Mucosa of rectum (tissue), 2 donors: Measurements from ENCODE around the gene SLC6A4.

Experiments
- H3K27ac ChIP-seq, 2 donors: one replicate each; pipeline ENCODE4 v1.7.0; 2013; ENCODE audit warnings: inconsistent platforms in 2 of 2, low read depth in 2 of 2, low read length in 2 of 2
- H3K27me3 ChIP-seq, 2 donors: one replicate each; pipeline ENCODE4 v1.7.0; 2013; ENCODE audit warnings: low read length in 2 of 2; ENCODE audit not compliant: control insufficient read depth in 2 of 2, insufficient read depth in 2 of 2
- H3K36me3 ChIP-seq, 2 donors: one replicate each; pipeline ENCODE4 v1.7.0; 2013; ENCODE audit warnings: low read length in 2 of 2; ENCODE audit not compliant: control insufficient read depth in 2 of 2, insufficient read depth in 2 of 2
- H3K4me1 ChIP-seq, 2 donors: one replicate each; pipeline ENCODE4 v1.7.0; 2013; ENCODE audit warnings: low read length in 2 of 2, mild to moderate bottlenecking in 1 of 2; ENCODE audit not compliant: control insufficient read depth in 2 of 2, insufficient read depth in 2 of 2
- H3K4me3 ChIP-seq, 2 donors: one replicate each; pipeline ENCODE4 v1.7.0; 2013; ENCODE audit warnings: low read length in 2 of 2
- H3K9ac ChIP-seq, 2 donors: one replicate each; pipeline ENCODE4 v1.7.0; 2013; ENCODE audit warnings: low read length in 2 of 2, low read depth in 1 of 2, mild to moderate bottlenecking in 1 of 2
- H3K9me3 ChIP-seq, 2 donors: one replicate each; pipeline ENCODE4 v1.7.0; 2013; ENCODE audit warnings: low read length in 2 of 2; ENCODE audit not compliant: control insufficient read depth in 2 of 2
- donor health status: healthy.
- donor health status: Normal muscosa, but diverticular disease.

SLC6A4 gene

GRCh38 chr17:30222721-30223175 is 12.7 kb downstream of the SLC6A4 start:
- H3K27me3 ChIP-seq: no peaks in the 10 kb centered on the region
- no peak overlapping the region for H3K9ac ChIP-seq
- H3K4me1 ChIP-seq: peaks cover 2 to 8% of the 10 kb centered on the region in 2 donors
- no peak overlapping the region for H3K4me3 ChIP-seq
- no peaks in the 10 kb centered on the region for H3K36me3 ChIP-seq
- H3K9me3 ChIP-seq: no peaks in the 10 kb centered on the region
- H3K27ac ChIP-seq: no peak overlapping the region

GRCh38 chr17:30222251-30222650 is 13.2 kb downstream of the SLC6A4 start:
- Histone ChIP-seq H3K9ac (no peak overlapping the region), H3K4me3 (no peak overlapping the region), H3K4me1 (peaks cover 2 to 8% of the 10 kb centered on the region in 2 donors), H3K36me3 (no peaks in the 10 kb centered on the region), H3K27ac (no peak overlapping the region), H3K9me3 (no peaks in the 10 kb centered on the region), H3K27me3 (no peaks in the 10 kb centered on the region)

GRCh38 chr17:30221346-30221745 is 14.2 kb downstream of the SLC6A4 start:
- peaks cover 2 to 8% of the 10 kb centered on the region in 2 donors for H3K4me1 ChIP-seq
- H3K9ac ChIP-seq: no peak overlapping the region
- no peak overlapping the region for H3K4me3 ChIP-seq
- no peaks in the 10 kb centered on the region for H3K27me3 ChIP-seq
- no peaks in the 10 kb centered on the region for H3K36me3 ChIP-seq
- H3K9me3 ChIP-seq: no peaks in the 10 kb centered on the region
- no peak overlapping the region for H3K27ac ChIP-seq

- Histone ChIP-seq H3K36me3 (no peaks in the 10 kb centered on the region), H3K4me1 (peaks cover 2 to 8% of the 10 kb centered on the region in 2 donors), H3K9ac (no peak overlapping the region), H3K9me3 (no peaks in the 10 kb centered on the region), H3K27ac (no peak overlapping the region), H3K27me3 (no peaks in the 10 kb centered on the region), H3K4me3 (no peak overlapping the region)
Observed at GRCh38 chr17:30220414-30220813, 15.1 kb downstream of the SLC6A4 start.

- Histone ChIP-seq H3K9me3 (no peaks in the 10 kb centered on the region), H3K27ac (no peak overlapping the region), H3K36me3 (no peaks in the 10 kb centered on the region), H3K9ac (no peak overlapping the region), H3K27me3 (no peaks in the 10 kb centered on the region), H3K4me1 (peaks cover 2 to 8% of the 10 kb centered on the region in 2 donors), H3K4me3 (no peak overlapping the region)
Observed at GRCh38 chr17:30219833-30220232, 15.7 kb downstream of the SLC6A4 start.

GRCh38 chr17:30219315-30219714 is 16.2 kb downstream of the SLC6A4 start:
- Histone ChIP-seq H3K27me3 (no peaks in the 10 kb centered on the region), H3K9me3 (no peaks in the 10 kb centered on the region), H3K36me3 (no peaks in the 10 kb centered on the region), H3K4me3 (no peak overlapping the region), H3K4me1 (peaks cover 2 to 8% of the 10 kb centered on the region in 2 donors), H3K27ac (no peak overlapping the region), H3K9ac (no peak overlapping the region)

- H3K4me3 ChIP-seq: no peak overlapping the region
- H3K4me1 ChIP-seq: peaks cover 2 to 8% of the 10 kb centered on the region in 2 donors
- H3K27ac ChIP-seq: no peak overlapping the region
Observed at GRCh38 chr17:30218799-30219198, 16.7 kb downstream of the SLC6A4 start.

GRCh38 chr17:30217746-30218245 is 17.7 kb downstream of the SLC6A4 start:
- H3K9ac ChIP-seq: no peak overlapping the region
- no peak overlapping the region for H3K4me3 ChIP-seq
- H3K27me3 ChIP-seq: no peaks in the 10 kb centered on the region
- no peak overlapping the region for H3K27ac ChIP-seq
- H3K36me3 ChIP-seq: no peaks in the 10 kb centered on the region
- H3K4me1 ChIP-seq: peaks cover 0 to 3% of the 10 kb centered on the region in 2 donors
- H3K9me3 ChIP-seq: no peaks in the 10 kb centered on the region

More at GRCh38 chr17:30218799-30219198, 16.7 kb downstream of the SLC6A4 start:
- Histone ChIP-seq H3K27me3 (no peaks in the 10 kb centered on the region), H3K9me3 (no peaks in the 10 kb centered on the region), H3K36me3 (no peaks in the 10 kb centered on the region), H3K9ac (no peak overlapping the region)

GRCh38 chr17:30217054-30217453 is 18.4 kb downstream of the SLC6A4 start:
- Histone ChIP-seq H3K36me3 (no peaks in the 10 kb centered on the region), H3K4me1 (no peaks in the 10 kb centered on the region), H3K27ac (no peak overlapping the region), H3K27me3 (no peaks in the 10 kb centered on the region), H3K9ac (no peak overlapping the region), H3K4me3 (no peak overlapping the region), H3K9me3 (no peaks in the 10 kb centered on the region)

GRCh38 chr17:30212750-30213149 is 22.7 kb downstream of the SLC6A4 start:
- Histone ChIP-seq H3K27me3 (no peaks in the 10 kb centered on the region), H3K36me3 (no peaks in the 10 kb centered on the region), H3K4me3 (no peak overlapping the region), H3K9ac (no peak overlapping the region), H3K4me1 (no peaks in the 10 kb centered on the region), H3K9me3 (no peaks in the 10 kb centered on the region), H3K27ac (no peak overlapping the region)

- Histone ChIP-seq H3K4me3 (no peak overlapping the region), H3K9ac (no peak overlapping the region), H3K36me3 (no peaks in the 10 kb centered on the region), H3K9me3 (no peaks in the 10 kb centered on the region), H3K4me1 (no peaks in the 10 kb centered on the region), H3K27me3 (no peaks in the 10 kb centered on the region), H3K27ac (no peak overlapping the region)
Observed at GRCh38 chr17:30211371-30211770, 24.1 kb downstream of the SLC6A4 start.
